ENCODE results near the gene MIP.
"Not testable (repeated sequence)": the region's sequence is repeated elsewhere in the genome, so short reads cannot be mapped to it uniquely, and the experiment has no call there.

The MIP gene

DNA sequence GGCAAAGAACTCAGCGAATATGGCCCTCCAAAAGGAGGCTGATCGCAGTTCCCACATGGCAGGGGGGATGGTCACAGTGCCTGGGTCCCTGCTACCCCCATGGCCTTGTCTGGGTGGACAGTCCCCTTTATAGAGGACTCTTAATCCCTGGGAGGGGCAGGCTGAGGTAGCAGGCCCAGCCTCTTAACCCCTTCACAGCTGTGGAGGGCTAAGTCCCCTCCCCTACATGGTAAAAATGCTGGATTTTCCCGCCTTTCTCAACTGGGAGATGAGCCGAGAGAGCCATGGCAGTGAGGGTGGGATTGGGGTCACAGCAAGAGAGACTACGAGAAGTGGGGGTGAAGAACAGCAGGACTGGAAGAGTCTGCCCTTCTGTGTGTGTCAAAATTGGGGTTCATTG is at the start of gene MIP:
MIP (minus strand) TSS at position 101 of the 400 bp plus-strand sequence; CDS start at position 57, 44 bp downstream.
- Histone ChIP-seq H3K36me3 (ENCODE audit: control insufficient read depth, insufficient read depth, low read length) (no peaks in the 10 kb centered on the region), H3K4me1 (ENCODE audit: control insufficient read depth, insufficient read depth, low read length) (peaks cover 2% of the 10 kb centered on the region), H3K4me3 (ENCODE audit: low read depth, low read length) (no peak within 1 kb of the TSS), H3K9ac (ENCODE audit: low read depth, low read length) (peak within 1 kb of the TSS; percentile 8), H3K27me3 (ENCODE audit: control insufficient read depth, insufficient read depth, low read length) (peaks cover 8% of the 10 kb centered on the region), H3K9me3 (ENCODE audit: control insufficient read depth, insufficient read depth, low read length) (no peaks in the 10 kb centered on the region)

DNA sequence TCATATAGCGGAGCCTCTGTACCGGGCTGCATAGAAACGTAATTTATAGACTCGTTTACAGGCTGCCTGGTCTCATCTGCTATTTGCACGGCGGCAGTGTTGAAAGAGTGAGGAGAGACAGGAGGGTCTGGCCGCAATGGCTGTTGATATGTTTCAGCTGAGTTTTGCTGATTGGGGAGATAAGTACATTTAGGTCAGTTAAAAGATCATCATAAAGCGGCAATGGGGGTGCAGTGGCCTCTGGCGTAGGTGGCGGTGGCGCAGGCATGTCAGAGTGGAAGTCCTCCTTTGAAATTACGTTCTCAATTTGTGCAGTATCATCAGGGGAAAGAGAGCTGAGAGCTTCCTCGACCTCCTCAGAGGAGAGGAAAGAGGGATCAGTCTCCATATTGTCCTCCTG is 45.4 kb upstream of the MIP start:
- H3K36me3 ChIP-seq (ENCODE audit: control insufficient read depth, insufficient read depth, low read length); H3K9ac ChIP-seq (ENCODE audit: low read depth, low read length); H3K4me1 ChIP-seq (ENCODE audit: control insufficient read depth, insufficient read depth, low read length); H3K9me3 ChIP-seq (ENCODE audit: control insufficient read depth, insufficient read depth, low read length); H3K4me3 ChIP-seq (ENCODE audit: low read depth, low read length); H3K27me3 ChIP-seq (ENCODE audit: control insufficient read depth, insufficient read depth, low read length): not testable (repeated sequence)

- not testable (repeated sequence) for H3K4me3 ChIP-seq (ENCODE audit: low read depth, low read length); H3K4me1 ChIP-seq (ENCODE audit: control insufficient read depth, insufficient read depth, low read length); H3K9me3 ChIP-seq (ENCODE audit: control insufficient read depth, insufficient read depth, low read length); H3K9ac ChIP-seq (ENCODE audit: low read depth, low read length); H3K27me3 ChIP-seq (ENCODE audit: control insufficient read depth, insufficient read depth, low read length); H3K36me3 ChIP-seq (ENCODE audit: control insufficient read depth, insufficient read depth, low read length)
Measured at GRCh38 chr12:56499452-56499851, 45.0 kb upstream of the MIP start.

- not testable (repeated sequence) for H3K36me3 ChIP-seq (ENCODE audit: control insufficient read depth, insufficient read depth, low read length); H3K4me1 ChIP-seq (ENCODE audit: control insufficient read depth, insufficient read depth, low read length); H3K9ac ChIP-seq (ENCODE audit: low read depth, low read length); H3K4me3 ChIP-seq (ENCODE audit: low read depth, low read length); H3K9me3 ChIP-seq (ENCODE audit: control insufficient read depth, insufficient read depth, low read length); H3K27me3 ChIP-seq (ENCODE audit: control insufficient read depth, insufficient read depth, low read length)
Measured at GRCh38 chr12:56498126-56498902, 43.9 kb upstream of the MIP start.

- not testable (repeated sequence) for H3K9ac ChIP-seq (ENCODE audit: low read depth, low read length); H3K27me3 ChIP-seq (ENCODE audit: control insufficient read depth, insufficient read depth, low read length); H3K9me3 ChIP-seq (ENCODE audit: control insufficient read depth, insufficient read depth, low read length); H3K36me3 ChIP-seq (ENCODE audit: control insufficient read depth, insufficient read depth, low read length); H3K4me1 ChIP-seq (ENCODE audit: control insufficient read depth, insufficient read depth, low read length); H3K4me3 ChIP-seq (ENCODE audit: low read depth, low read length)
Measured at GRCh38 chr12:56496704-56497103, 42.2 kb upstream of the MIP start.

DNA sequence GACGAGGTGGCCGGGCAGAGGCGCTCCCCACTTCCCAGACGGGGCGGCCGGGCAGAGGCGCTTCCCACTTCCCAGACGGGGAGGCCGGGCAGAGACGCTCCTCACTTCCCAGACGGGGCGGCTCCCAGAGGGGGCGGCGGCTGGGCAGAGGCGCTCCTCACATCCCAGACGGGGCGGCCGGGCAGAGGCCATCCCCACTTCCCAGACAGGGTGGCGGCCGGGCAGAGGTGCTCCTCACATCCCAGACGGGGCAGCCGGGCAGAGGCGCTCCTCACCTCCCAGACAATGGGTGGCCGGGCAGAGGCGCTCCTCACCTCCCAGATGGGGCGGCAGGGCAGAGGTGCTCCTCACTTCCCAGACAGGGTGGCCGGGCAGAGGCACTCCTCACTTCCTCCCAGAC is 40.0 kb upstream of the MIP start:
- not testable (repeated sequence) for H3K9me3 ChIP-seq (ENCODE audit: control insufficient read depth, insufficient read depth, low read length); H3K9ac ChIP-seq (ENCODE audit: low read depth, low read length); H3K36me3 ChIP-seq (ENCODE audit: control insufficient read depth, insufficient read depth, low read length); H3K4me1 ChIP-seq (ENCODE audit: control insufficient read depth, insufficient read depth, low read length); H3K4me3 ChIP-seq (ENCODE audit: low read depth, low read length)
- peaks cover 16% of the 10 kb centered on the region for H3K27me3 ChIP-seq (ENCODE audit: control insufficient read depth, insufficient read depth, low read length)

GRCh38 chr12:56494106-56494415 is 39.6 kb upstream of the MIP start:
- not testable (repeated sequence) for H3K9ac ChIP-seq (ENCODE audit: low read depth, low read length); H3K36me3 ChIP-seq (ENCODE audit: control insufficient read depth, insufficient read depth, low read length); H3K9me3 ChIP-seq (ENCODE audit: control insufficient read depth, insufficient read depth, low read length); H3K4me1 ChIP-seq (ENCODE audit: control insufficient read depth, insufficient read depth, low read length); H3K4me3 ChIP-seq (ENCODE audit: low read depth, low read length)
- H3K27me3 ChIP-seq (ENCODE audit: control insufficient read depth, insufficient read depth, low read length) = peaks cover 20% of the 10 kb centered on the region

DNA sequence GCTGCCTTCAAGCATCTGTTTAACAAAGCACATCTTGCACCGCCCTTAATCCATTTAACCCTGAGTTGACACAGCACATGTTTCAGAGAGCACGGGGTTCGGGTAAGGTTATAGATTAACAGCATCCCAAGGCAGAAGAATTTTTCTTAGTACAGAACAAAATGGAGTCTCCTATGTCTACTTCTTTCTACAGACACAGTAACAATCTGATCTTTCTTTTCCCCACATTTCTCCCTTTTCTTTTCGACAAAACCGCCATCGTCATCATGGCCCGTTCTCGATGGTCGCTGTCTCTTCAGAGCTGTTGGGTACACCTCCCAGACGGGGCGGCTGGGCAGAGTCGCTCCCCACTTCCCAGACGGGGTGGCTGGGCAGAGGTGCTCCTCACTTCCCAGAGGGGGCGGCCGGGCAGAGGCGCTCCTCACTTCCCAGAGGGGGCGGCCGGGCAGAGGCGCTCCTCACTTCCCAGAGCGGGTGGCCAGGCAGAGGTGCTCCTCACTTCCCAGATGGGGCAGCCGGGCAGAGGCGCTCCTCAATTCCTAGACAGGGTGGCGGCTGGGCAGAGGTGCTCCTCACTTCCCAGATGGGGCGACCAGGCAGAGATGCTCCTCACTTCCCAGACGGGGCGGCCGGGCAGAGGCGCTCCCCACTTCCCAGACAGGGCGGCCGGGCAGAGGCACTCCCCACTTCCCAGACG is 39.1 kb upstream of the MIP start:
- peaks cover 25% of the 10 kb centered on the region for H3K27me3 ChIP-seq (ENCODE audit: control insufficient read depth, insufficient read depth, low read length)
- not testable (repeated sequence) for H3K9ac ChIP-seq (ENCODE audit: low read depth, low read length); H3K4me3 ChIP-seq (ENCODE audit: low read depth, low read length); H3K36me3 ChIP-seq (ENCODE audit: control insufficient read depth, insufficient read depth, low read length); H3K4me1 ChIP-seq (ENCODE audit: control insufficient read depth, insufficient read depth, low read length); H3K9me3 ChIP-seq (ENCODE audit: control insufficient read depth, insufficient read depth, low read length)

DNA sequence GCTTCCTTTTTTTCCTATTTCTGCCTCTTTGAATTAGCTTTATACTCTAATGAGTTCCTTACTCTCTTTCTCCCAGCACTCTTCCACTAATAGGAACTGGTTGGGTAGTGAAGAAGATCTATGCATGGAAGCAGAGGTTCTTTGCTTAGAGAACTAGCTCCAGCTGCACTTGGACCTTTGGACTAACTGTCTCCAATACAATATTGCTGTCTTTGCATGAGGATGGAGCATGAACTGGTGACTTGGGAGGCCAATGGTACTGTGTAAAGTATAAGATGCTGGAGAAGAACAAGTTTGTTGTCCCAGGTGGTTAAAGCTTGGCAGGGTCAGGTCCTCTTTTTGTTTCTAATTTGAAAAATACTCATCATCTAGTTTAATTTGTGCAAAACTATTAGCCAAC is 35.9 kb upstream of the MIP start:
- Histone ChIP-seq H3K4me1 (ENCODE audit: control insufficient read depth, insufficient read depth, low read length) (no peaks in the 10 kb centered on the region), H3K36me3 (ENCODE audit: control insufficient read depth, insufficient read depth, low read length) (no peaks in the 10 kb centered on the region), H3K4me3 (ENCODE audit: low read depth, low read length) (no peak overlapping the region), H3K9me3 (ENCODE audit: control insufficient read depth, insufficient read depth, low read length) (no peaks in the 10 kb centered on the region), H3K9ac (ENCODE audit: low read depth, low read length) (no peak overlapping the region), H3K27me3 (ENCODE audit: control insufficient read depth, insufficient read depth, low read length) (peaks cover 44% of the 10 kb centered on the region)

DNA sequence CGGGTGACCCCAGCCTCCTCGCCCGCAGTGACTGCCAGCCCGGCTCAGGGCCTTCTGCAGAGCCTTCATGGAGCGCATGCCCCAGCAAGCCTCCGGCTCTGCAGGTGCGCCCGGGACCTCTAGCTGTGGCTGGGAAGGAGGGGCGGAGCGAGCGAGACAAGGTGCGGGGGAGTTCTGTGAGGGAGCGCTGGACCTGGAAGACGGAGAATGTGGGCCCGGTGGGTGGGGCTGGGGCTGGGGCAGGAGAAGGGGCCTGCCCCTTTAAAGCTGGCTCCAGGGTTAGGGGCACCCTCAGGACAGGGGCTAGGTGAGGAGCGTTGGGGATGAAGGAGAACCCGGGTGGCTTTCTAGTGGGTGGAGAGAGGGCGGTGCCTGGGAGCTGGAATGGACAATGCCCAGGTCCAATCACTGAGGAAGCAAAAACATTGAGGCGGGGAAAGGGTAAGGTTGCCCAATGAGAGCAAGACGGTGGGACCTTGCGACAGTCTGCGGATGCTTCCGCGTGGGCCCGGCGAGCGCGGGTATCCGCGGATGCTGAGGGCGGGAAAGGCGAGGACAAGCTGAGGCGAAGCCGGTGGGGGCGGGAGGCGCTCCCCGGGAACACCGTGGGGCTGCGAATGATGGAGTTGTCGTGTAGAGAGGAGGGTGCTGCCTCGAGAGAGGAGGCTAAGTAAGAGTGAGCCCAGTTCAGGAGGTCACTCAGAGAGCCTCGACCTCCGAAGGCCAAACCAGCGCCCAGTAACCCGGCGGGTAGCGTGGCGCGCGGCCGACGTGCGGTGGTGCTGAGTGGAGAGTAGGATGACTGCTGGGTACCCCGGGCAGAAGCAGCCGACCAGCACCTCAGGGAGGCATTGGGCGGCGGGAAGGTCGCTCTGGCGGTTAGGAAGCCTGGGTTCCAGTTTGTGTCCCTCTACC is 33.8 kb upstream of the MIP start, which contains the start of gene GLS2:
GLS2 (minus strand) TSS at position 121 of the 915 bp plus-strand sequence; CDS start at position 78, 43 bp downstream.
- Histone ChIP-seq H3K9me3 (ENCODE audit: control insufficient read depth, insufficient read depth, low read length) (no peaks in the 10 kb centered on the region), H3K36me3 (ENCODE audit: control insufficient read depth, insufficient read depth, low read length) (no peaks in the 10 kb centered on the region), H3K4me1 (ENCODE audit: control insufficient read depth, insufficient read depth, low read length) (no peaks in the 10 kb centered on the region), H3K9ac (ENCODE audit: low read depth, low read length) (peak within 1 kb of the TSS; percentile 73), H3K4me3 (ENCODE audit: low read depth, low read length) (peak within 1 kb of the TSS; percentile 96), H3K27me3 (ENCODE audit: control insufficient read depth, insufficient read depth, low read length) (peaks cover 44% of the 10 kb centered on the region)

GRCh38 chr12:56487448-56488040 is 33.1 kb upstream of the MIP start:
- no peaks in the 10 kb centered on the region for H3K4me1 ChIP-seq (ENCODE audit: control insufficient read depth, insufficient read depth, low read length)
- no peaks in the 10 kb centered on the region for H3K9me3 ChIP-seq (ENCODE audit: control insufficient read depth, insufficient read depth, low read length)
- H3K4me3 ChIP-seq (ENCODE audit: low read depth, low read length) = peak overlapping the region; percentile 96
- H3K9ac ChIP-seq (ENCODE audit: low read depth, low read length) = peak overlapping the region; percentile 73
- H3K27me3 ChIP-seq (ENCODE audit: control insufficient read depth, insufficient read depth, low read length) = peaks cover 44% of the 10 kb centered on the region
- no peaks in the 10 kb centered on the region for H3K36me3 ChIP-seq (ENCODE audit: control insufficient read depth, insufficient read depth, low read length)
